ENCODE measurements around the gene DYNC2H1. TPM values are rescaled to one million over a fixed set of nuclear protein-coding genes. Genes with fewer than 3 reads are reported as not detected.

The DYNC2H1 gene
- total and polyA plus RNA-seq, 4 donors = 0.88 to 22.1 (median 16.5) TPM

GRCh38 chr11:103407641-103408040, 298.4 kb downstream of the DYNC2H1 start:
- H3K27me3 ChIP-seq (ENCODE audit: control insufficient read depth in 1 of 2, insufficient read depth in 2 of 2, low read length in 1 of 2) = no peaks in the 10 kb centered on the region
- ATAC-seq (ENCODE audit: low FRiP score) (no peak), DNase-seq (no peak)
- intact Hi-C loops (cut with DNase I) = no loop called here
- H3K27ac ChIP-seq (ENCODE audit: low read depth in 1 of 2, low read length in 2 of 2) = no peak overlapping the region
- H3K4me3 ChIP-seq (ENCODE audit: low read length in 2 of 2) = no peak overlapping the region
- H3K4me1 ChIP-seq (ENCODE audit: control insufficient read depth in 1 of 2, insufficient read depth in 2 of 2, low read length in 2 of 2) = no peaks in the 10 kb centered on the region
- no peaks in the 10 kb centered on the region for H3K9me3 ChIP-seq (ENCODE audit: control insufficient read depth, low read length)
- WGBS, 2 donors = 92 to 96% methylated on average over 2 of the region's 2 CpGs
- no peaks in the 10 kb centered on the region for H3K36me3 ChIP-seq (ENCODE audit: control insufficient read depth in 1 of 2, insufficient read depth in 2 of 2, low read length in 1 of 2)

DNA sequence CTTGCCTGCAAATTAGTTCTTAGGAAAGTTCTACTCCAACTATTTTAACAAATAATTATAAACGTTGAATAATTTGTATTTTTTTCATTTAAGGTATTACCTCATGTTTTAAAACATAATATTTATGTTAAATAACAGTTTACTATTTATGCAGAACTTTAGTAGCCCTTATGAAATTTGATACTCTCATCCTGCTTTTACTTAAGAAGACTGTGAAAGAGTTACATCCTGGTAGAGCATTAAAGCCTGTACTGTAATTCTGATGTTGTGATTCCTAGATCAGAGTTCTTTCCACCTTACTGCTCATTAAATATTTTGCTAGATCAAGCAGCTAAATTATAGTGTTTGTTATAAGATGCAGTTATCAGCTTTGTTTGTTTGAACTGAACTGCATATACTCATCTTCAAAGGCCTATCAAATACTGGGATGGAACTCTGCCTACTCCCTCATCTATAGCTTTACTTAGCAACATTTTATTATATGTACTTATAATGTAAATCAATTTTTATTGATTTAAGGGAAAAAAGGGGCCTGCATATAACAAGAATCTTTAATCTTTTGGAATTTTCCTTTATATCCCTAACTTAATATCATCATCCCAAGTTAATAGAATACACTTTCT, 304.2 kb downstream of the DYNC2H1 start:
- Histone ChIP-seq H3K27me3 (ENCODE audit: control insufficient read depth in 1 of 2, insufficient read depth in 2 of 2, low read length in 1 of 2) (no peaks in the 10 kb centered on the region), H3K36me3 (ENCODE audit: control insufficient read depth in 1 of 2, insufficient read depth in 2 of 2, low read length in 1 of 2) (no peaks in the 10 kb centered on the region), H3K27ac (ENCODE audit: low read depth in 1 of 2, low read length in 2 of 2) (no peak overlapping the region), H3K9me3 (ENCODE audit: control insufficient read depth, low read length) (peaks cover under 1% of the 10 kb centered on the region), H3K4me1 (ENCODE audit: control insufficient read depth in 1 of 2, insufficient read depth in 2 of 2, low read length in 2 of 2) (no peaks in the 10 kb centered on the region), H3K4me3 (ENCODE audit: low read length in 2 of 2) (no peak overlapping the region)
- no peak for ATAC-seq (ENCODE audit: low FRiP score)
- DNase-seq = no peak
- intact Hi-C loops (cut with DNase I) = no loop called here
- 63 to 71% methylated on average over 1 of the region's 1 CpG for WGBS, 2 donors

GRCh38 chr11:103418014-103418413, 308.8 kb downstream of the DYNC2H1 start:
- ATAC-seq (ENCODE audit: low FRiP score) = no peak
- Histone ChIP-seq H3K9me3 (ENCODE audit: control insufficient read depth, low read length) (peaks cover 3% of the 10 kb centered on the region), H3K27me3 (ENCODE audit: control insufficient read depth in 1 of 2, insufficient read depth in 2 of 2, low read length in 1 of 2) (no peaks in the 10 kb centered on the region), H3K36me3 (ENCODE audit: control insufficient read depth in 1 of 2, insufficient read depth in 2 of 2, low read length in 1 of 2) (no peaks in the 10 kb centered on the region), H3K27ac (ENCODE audit: low read depth in 1 of 2, low read length in 2 of 2) (no peak overlapping the region), H3K4me3 (ENCODE audit: low read length in 2 of 2) (no peak overlapping the region), H3K4me1 (ENCODE audit: control insufficient read depth in 1 of 2, insufficient read depth in 2 of 2, low read length in 2 of 2) (no peaks in the 10 kb centered on the region)
- DNase-seq = no peak
- intact Hi-C loops (cut with DNase I) = no loop called here

DNA sequence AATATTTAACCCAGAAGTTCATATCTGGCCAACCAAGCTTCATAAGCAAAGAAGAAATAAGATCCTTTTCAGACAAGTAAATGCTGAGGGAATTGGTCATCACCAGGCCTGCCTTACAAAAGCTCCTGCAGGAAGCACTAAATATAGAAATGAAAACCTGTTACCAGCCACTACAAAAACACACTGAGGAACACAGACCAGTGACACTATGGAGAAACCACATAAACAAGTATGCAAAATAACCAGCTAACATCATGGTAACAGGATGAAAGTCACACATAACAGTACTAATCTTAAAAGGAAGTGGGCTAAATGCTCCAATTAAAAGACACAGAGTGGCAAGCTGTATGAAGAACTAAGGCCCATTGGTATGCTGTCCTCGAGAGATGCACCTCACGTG, 311.4 kb downstream of the DYNC2H1 start:
- no peak overlapping the region for H3K4me3 ChIP-seq (ENCODE audit: low read length in 2 of 2)
- no peaks in the 10 kb centered on the region for H3K27me3 ChIP-seq (ENCODE audit: control insufficient read depth in 1 of 2, insufficient read depth in 2 of 2, low read length in 1 of 2)
- H3K9me3 ChIP-seq (ENCODE audit: control insufficient read depth, low read length) = peaks cover 3% of the 10 kb centered on the region
- intact Hi-C loops (cut with DNase I) = no loop called here
- no peaks in the 10 kb centered on the region for H3K4me1 ChIP-seq (ENCODE audit: control insufficient read depth in 1 of 2, insufficient read depth in 2 of 2, low read length in 2 of 2)
- DNase-seq (no peak), ATAC-seq (ENCODE audit: low FRiP score) (no peak)
- no peaks in the 10 kb centered on the region for H3K36me3 ChIP-seq (ENCODE audit: control insufficient read depth in 1 of 2, insufficient read depth in 2 of 2, low read length in 1 of 2)
- no peak overlapping the region for H3K27ac ChIP-seq (ENCODE audit: low read depth in 1 of 2, low read length in 2 of 2)
- WGBS, 2 donors = 90 to 94% methylated on average over 2 of the region's 2 CpGs

DNA sequence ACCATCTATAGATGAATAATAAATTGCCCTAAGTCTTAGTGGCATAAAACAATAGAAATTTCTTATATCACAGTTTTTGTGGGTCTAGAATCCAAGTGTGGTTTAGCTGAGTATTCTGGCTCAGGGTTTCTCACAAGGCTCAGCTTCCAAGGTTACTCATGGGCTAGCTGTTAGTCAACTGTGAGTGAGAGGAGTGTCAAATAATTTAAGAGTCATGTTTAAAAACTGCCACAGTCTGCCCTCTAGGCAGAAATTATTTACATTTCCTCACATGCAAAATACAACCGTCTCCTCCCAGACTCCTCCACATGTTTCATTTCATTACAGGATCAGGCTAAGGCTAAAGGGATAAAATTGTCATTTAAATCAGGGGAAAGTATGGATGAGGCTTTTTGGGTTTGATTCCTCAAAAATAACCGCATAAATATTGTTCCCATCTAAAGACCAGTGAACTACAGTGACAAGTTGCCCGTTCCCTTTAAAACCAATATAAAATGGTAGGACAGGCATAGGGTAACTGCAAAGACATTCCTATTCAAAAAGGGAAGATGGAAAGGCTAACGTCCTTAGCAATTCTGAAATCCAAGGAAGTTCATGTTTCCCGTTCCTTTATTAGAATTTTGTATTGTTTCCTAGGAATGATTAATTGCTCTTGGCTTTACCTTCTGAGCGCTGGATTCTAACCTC, 324.3 kb downstream of the DYNC2H1 start:
- ATAC-seq (ENCODE audit: low FRiP score) (no peak), DNase-seq (no peak)
- H3K27me3 ChIP-seq (ENCODE audit: control insufficient read depth in 1 of 2, insufficient read depth in 2 of 2, low read length in 1 of 2) = no peaks in the 10 kb centered on the region
- H3K36me3 ChIP-seq (ENCODE audit: control insufficient read depth in 1 of 2, insufficient read depth in 2 of 2, low read length in 1 of 2) = no peaks in the 10 kb centered on the region
- no peak overlapping the region for H3K27ac ChIP-seq (ENCODE audit: low read depth in 1 of 2, low read length in 2 of 2)
- H3K4me1 ChIP-seq (ENCODE audit: control insufficient read depth in 1 of 2, insufficient read depth in 2 of 2, low read length in 2 of 2) = no peaks in the 10 kb centered on the region
- WGBS, 2 donors = 56 to 61% methylated on average over 6 of the region's 6 CpGs
- no peaks in the 10 kb centered on the region for H3K9me3 ChIP-seq (ENCODE audit: control insufficient read depth, low read length)
- H3K4me3 ChIP-seq (ENCODE audit: low read length in 2 of 2) = no peak overlapping the region
- intact Hi-C loops (cut with DNase I) = no loop called here

GRCh38 chr11:103434073-103434411, 324.8 kb downstream of the DYNC2H1 start:
- ATAC-seq (ENCODE audit: low FRiP score) (no peak), DNase-seq (no peak)
- intact Hi-C loops (cut with DNase I) = no loop called here
- no peaks in the 10 kb centered on the region for H3K36me3 ChIP-seq (ENCODE audit: control insufficient read depth in 1 of 2, insufficient read depth in 2 of 2, low read length in 1 of 2)
- H3K4me1 ChIP-seq (ENCODE audit: control insufficient read depth in 1 of 2, insufficient read depth in 2 of 2, low read length in 2 of 2) = no peaks in the 10 kb centered on the region
- H3K4me3 ChIP-seq (ENCODE audit: low read length in 2 of 2) = no peak overlapping the region
- H3K9me3 ChIP-seq (ENCODE audit: control insufficient read depth, low read length) = no peaks in the 10 kb centered on the region
- H3K27me3 ChIP-seq (ENCODE audit: control insufficient read depth in 1 of 2, insufficient read depth in 2 of 2, low read length in 1 of 2) = no peaks in the 10 kb centered on the region
- WGBS, 2 donors = 0% methylated on average over 1 of the region's 1 CpG
- H3K27ac ChIP-seq (ENCODE audit: low read depth in 1 of 2, low read length in 2 of 2) = no peak overlapping the region

- no peaks in the 10 kb centered on the region for H3K36me3 ChIP-seq (ENCODE audit: control insufficient read depth in 1 of 2, insufficient read depth in 2 of 2, low read length in 1 of 2)
- H3K27me3 ChIP-seq (ENCODE audit: control insufficient read depth in 1 of 2, insufficient read depth in 2 of 2, low read length in 1 of 2) = no peaks in the 10 kb centered on the region
- no peaks in the 10 kb centered on the region for H3K9me3 ChIP-seq (ENCODE audit: control insufficient read depth, low read length)
- intact Hi-C loops (cut with DNase I) = no loop called here
- DNase-seq (no peak), ATAC-seq (ENCODE audit: low FRiP score) (no peak)
- H3K4me3 ChIP-seq (ENCODE audit: low read length in 2 of 2) = no peak overlapping the region
- no peaks in the 10 kb centered on the region for H3K4me1 ChIP-seq (ENCODE audit: control insufficient read depth in 1 of 2, insufficient read depth in 2 of 2, low read length in 2 of 2)
- WGBS, 2 donors = 89 to 92% methylated on average over 3 of the region's 3 CpGs
- no peak overlapping the region for H3K27ac ChIP-seq (ENCODE audit: low read depth in 1 of 2, low read length in 2 of 2)
Measured at GRCh38 chr11:103436131-103436770, 327.0 kb downstream of the DYNC2H1 start.

- DNase-seq (no peak), ATAC-seq (ENCODE audit: low FRiP score) (no peak)
- H3K27ac ChIP-seq (ENCODE audit: low read depth in 1 of 2, low read length in 2 of 2) = no peak overlapping the region
- H3K4me3 ChIP-seq (ENCODE audit: low read length in 2 of 2) = no peak overlapping the region
- no peaks in the 10 kb centered on the region for H3K36me3 ChIP-seq (ENCODE audit: control insufficient read depth in 1 of 2, insufficient read depth in 2 of 2, low read length in 1 of 2)
- H3K4me1 ChIP-seq (ENCODE audit: control insufficient read depth in 1 of 2, insufficient read depth in 2 of 2, low read length in 2 of 2) = no peaks in the 10 kb centered on the region
- H3K9me3 ChIP-seq (ENCODE audit: control insufficient read depth, low read length) = no peaks in the 10 kb centered on the region
- H3K27me3 ChIP-seq (ENCODE audit: control insufficient read depth in 1 of 2, insufficient read depth in 2 of 2, low read length in 1 of 2) = no peaks in the 10 kb centered on the region
- intact Hi-C loops (cut with DNase I) = no loop called here
- WGBS, 2 donors = 79 to 89% methylated on average over 5 of the region's 5 CpGs
Measured at GRCh38 chr11:103441021-103441420, 331.8 kb downstream of the DYNC2H1 start.

GRCh38 chr11:103448966-103449365, 339.7 kb downstream of the DYNC2H1 start:
- WGBS, 2 donors = 58 to 70% methylated on average over 3 of the region's 3 CpGs
- ATAC-seq (ENCODE audit: low FRiP score) = no peak
- Histone ChIP-seq H3K27me3 (ENCODE audit: control insufficient read depth in 1 of 2, insufficient read depth in 2 of 2, low read length in 1 of 2) (no peaks in the 10 kb centered on the region), H3K4me1 (ENCODE audit: control insufficient read depth in 1 of 2, insufficient read depth in 2 of 2, low read length in 2 of 2) (no peaks in the 10 kb centered on the region), H3K4me3 (ENCODE audit: low read length in 2 of 2) (no peak overlapping the region), H3K36me3 (ENCODE audit: control insufficient read depth in 1 of 2, insufficient read depth in 2 of 2, low read length in 1 of 2) (no peaks in the 10 kb centered on the region), H3K9me3 (ENCODE audit: control insufficient read depth, low read length) (no peaks in the 10 kb centered on the region), H3K27ac (ENCODE audit: low read depth in 1 of 2, low read length in 2 of 2) (no peak overlapping the region)
- intact Hi-C loops (cut with DNase I) = no loop called here
- DNase-seq = no peak

Measured in aorta (tissue), 5 donors.